ENCODE results near the gene IGFN1.

DNA sequence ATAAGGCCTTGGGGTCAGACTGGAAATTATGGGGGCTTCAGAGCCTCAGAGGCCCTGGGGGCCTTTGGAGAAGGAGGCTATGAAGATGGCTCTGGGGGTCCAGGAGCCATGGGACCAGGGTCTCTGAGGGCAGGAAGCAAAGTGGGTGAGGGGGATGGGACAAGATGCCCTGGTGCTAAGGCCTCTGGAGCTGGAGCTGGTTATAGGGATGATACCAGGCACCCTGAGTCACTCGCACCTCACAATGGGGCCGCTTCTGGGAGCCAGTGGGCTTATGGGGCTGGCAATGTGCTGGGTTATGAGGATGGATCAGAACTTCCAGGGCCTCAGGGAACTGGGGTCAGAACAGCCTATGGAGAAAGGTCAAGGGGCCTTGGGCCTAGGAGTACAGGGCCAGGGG is 17.6 kb downstream of the IGFN1 start:
- TF ChIP-seq, protein P1, sequence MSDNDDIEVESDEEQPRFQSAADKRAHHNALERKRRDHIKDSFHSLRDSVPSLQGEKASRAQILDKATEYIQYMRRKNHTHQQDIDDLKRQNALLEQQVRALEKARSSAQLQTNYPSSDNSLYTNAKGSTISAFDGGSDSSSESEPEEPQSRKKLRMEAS (IDR thresholded peaks at IDR 0.05; ENCODE audit: insufficient read depth, insufficient read length) = no peak
- TF ChIP-seq GATA2 (IDR thresholded peaks at IDR 0.05; ENCODE audit: insufficient read depth, insufficient read length, low read depth, low read length) (no peak), EZH2 (IDR thresholded peaks at IDR 0.05; ENCODE audit: borderline replicate concordance, low read depth, low read length, severe bottlenecking) (no peak), FOS (IDR thresholded peaks at IDR 0.05; ENCODE audit: borderline replicate concordance, insufficient read depth, low read length) (no peak), POLR2A (IDR thresholded peaks at IDR 0.05; ENCODE audit: low read depth, low read length) (no peak), POLR2AphosphoS5 (IDR thresholded peaks at IDR 0.05; ENCODE audit: insufficient read depth, low read depth, low read length) (no peak), JUN (IDR thresholded peaks at IDR 0.05; ENCODE audit: borderline replicate concordance, insufficient read depth, insufficient read length, low read depth) (no peak)
- TF ChIP-seq, protein P2, sequence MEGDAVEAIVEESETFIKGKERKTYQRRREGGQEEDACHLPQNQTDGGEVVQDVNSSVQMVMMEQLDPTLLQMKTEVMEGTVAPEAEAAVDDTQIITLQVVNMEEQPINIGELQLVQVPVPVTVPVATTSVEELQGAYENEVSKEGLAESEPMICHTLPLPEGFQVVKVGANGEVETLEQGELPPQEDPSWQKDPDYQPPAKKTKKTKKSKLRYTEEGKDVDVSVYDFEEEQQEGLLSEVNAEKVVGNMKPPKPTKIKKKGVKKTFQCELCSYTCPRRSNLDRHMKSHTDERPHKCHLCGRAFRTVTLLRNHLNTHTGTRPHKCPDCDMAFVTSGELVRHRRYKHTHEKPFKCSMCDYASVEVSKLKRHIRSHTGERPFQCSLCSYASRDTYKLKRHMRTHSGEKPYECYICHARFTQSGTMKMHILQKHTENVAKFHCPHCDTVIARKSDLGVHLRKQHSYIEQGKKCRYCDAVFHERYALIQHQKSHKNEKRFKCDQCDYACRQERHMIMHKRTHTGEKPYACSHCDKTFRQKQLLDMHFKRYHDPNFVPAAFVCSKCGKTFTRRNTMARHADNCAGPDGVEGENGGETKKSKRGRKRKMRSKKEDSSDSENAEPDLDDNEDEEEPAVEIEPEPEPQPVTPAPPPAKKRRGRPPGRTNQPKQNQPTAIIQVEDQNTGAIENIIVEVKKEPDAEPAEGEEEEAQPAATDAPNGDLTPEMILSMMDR (IDR thresholded peaks at IDR 0.05; ENCODE audit: extremely low read depth in 1 of 2, insufficient read depth in 1 of 2, low read depth in 1 of 2, low read length in 2 of 2) = no peak

All from endothelial cell of umbilical vein (primary cell).